ENCODE results near the gene TTBK1.

GRCh38 chr6:43290339-43290904 lies 47.1 kb downstream of the TTBK1 start:
- TF ChIP-seq BRCA1 (IDR thresholded peaks at IDR 0.05; ENCODE audit: low read depth, low read length) (no peak), RELA (IDR thresholded peaks at IDR 0.05; ENCODE audit: borderline replicate concordance, partially characterized antibody) (no peak), USF1 (IDR thresholded peaks at IDR 0.05; ENCODE audit: borderline replicate concordance, extremely low read length, insufficient read depth, low read depth, low read length) (no peak)
- TF ChIP-seq, protein P1, sequence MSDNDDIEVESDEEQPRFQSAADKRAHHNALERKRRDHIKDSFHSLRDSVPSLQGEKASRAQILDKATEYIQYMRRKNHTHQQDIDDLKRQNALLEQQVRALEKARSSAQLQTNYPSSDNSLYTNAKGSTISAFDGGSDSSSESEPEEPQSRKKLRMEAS (IDR thresholded peaks at IDR 0.05; ENCODE audit: low read depth, low read length) = no peak

All from GM12878 (cell line).